Endothelial cell (in vitro differentiated cells): ENCODE data around the gene ACOXL. TPM values are rescaled to one million over a fixed set of nuclear protein-coding genes. Genes with fewer than 3 reads are reported as not detected.

ENCODE experiments used
- DNase-seq: peaks from one replicate; pipeline ENCODE4 v3.0.0; 2021; ENCODE audit warnings: low spot score
- H3K27ac Mint-ChIP-seq: one replicate; pipeline ENCODE4 v1.8.0; 2021; ENCODE audit warnings: mixed read lengths, inconsistent platforms; ENCODE audit not compliant: unreplicated experiment
- H3K27me3 Mint-ChIP-seq: one replicate; pipeline ENCODE4 v1.8.0; 2021; ENCODE audit warnings: mild to moderate bottlenecking, moderate library complexity, mixed read lengths, inconsistent platforms; ENCODE audit not compliant: unreplicated experiment
- H3K36me3 Mint-ChIP-seq: one replicate; pipeline ENCODE4 v1.8.0; 2021; ENCODE audit warnings: mild to moderate bottlenecking, low read depth, mixed read lengths, inconsistent platforms; ENCODE audit not compliant: unreplicated experiment
- H3K4me1 Mint-ChIP-seq: one replicate; pipeline ENCODE4 v1.8.0; 2021; ENCODE audit warnings: mild to moderate bottlenecking, mixed read lengths, inconsistent platforms; ENCODE audit not compliant: unreplicated experiment
- H3K4me3 Mint-ChIP-seq: one replicate; pipeline ENCODE4 v1.8.0; 2021; ENCODE audit warnings: mild to moderate bottlenecking, mixed read lengths, inconsistent platforms; ENCODE audit not compliant: unreplicated experiment
- H3K9me3 Mint-ChIP-seq: one replicate; pipeline ENCODE4 v1.8.0; 2021; ENCODE audit warnings: mixed read lengths, inconsistent platforms; ENCODE audit not compliant: unreplicated experiment
- CTCF ChIP-seq: fragments of 200-600 bp; sonication (generic); IDR thresholded peaks from one replicate; pipeline ENCODE4 v1.5.0; 2021; ENCODE audit warnings: antibody characterized with exemption; ENCODE audit not compliant: unreplicated experiment
- total RNA-seq: library from RNA; stranded (reverse); fragmentation: NEBNext Ultra II Directional; extraction: Animal tissue kit (Norgen Biotek cat#: 25700); gene quantifications from one replicate; pipeline ENCODE4 v1.2.1, GENCODE V29; 2021; ENCODE audit not compliant: unreplicated experiment

ACOXL gene
- total RNA-seq, 1 donor from 2014 or later = 0.44 TPM

GRCh38 chr2:110998311-110998710, 265.9 kb downstream of the ACOXL start:
- no peaks in the 10 kb centered on the region for H3K4me1 Mint-ChIP-seq
- H3K36me3 Mint-ChIP-seq = no peaks in the 10 kb centered on the region
- H3K27ac Mint-ChIP-seq = no peak overlapping the region
- no peak overlapping the region for H3K4me3 Mint-ChIP-seq
- no peaks in the 10 kb centered on the region for H3K27me3 Mint-ChIP-seq
- DNase-seq = no peak
- H3K9me3 Mint-ChIP-seq = no peaks in the 10 kb centered on the region
- no peak for TF ChIP-seq CTCF

- Mint-ChIP-seq H3K4me1 (no peaks in the 10 kb centered on the region), H3K27me3 (no peaks in the 10 kb centered on the region), H3K36me3 (no peaks in the 10 kb centered on the region), H3K27ac (no peak overlapping the region), H3K9me3 (no peaks in the 10 kb centered on the region), H3K4me3 (no peak overlapping the region)
- DNase-seq = no peak
- TF ChIP-seq CTCF = no peak
These were observed 267.3 kb downstream of the ACOXL start for GRCh38 chr2:110999626-111000025.

GRCh38 chr2:111005307-111005706, 272.9 kb downstream of the ACOXL start:
- H3K36me3 Mint-ChIP-seq = no peaks in the 10 kb centered on the region
- TF ChIP-seq CTCF = no peak
- H3K4me1 Mint-ChIP-seq = peaks cover 4% of the 10 kb centered on the region
- H3K4me3 Mint-ChIP-seq = no peak overlapping the region
- H3K9me3 Mint-ChIP-seq = no peaks in the 10 kb centered on the region
- no peaks in the 10 kb centered on the region for H3K27me3 Mint-ChIP-seq
- no peak for DNase-seq
- no peak overlapping the region for H3K27ac Mint-ChIP-seq

DNA sequence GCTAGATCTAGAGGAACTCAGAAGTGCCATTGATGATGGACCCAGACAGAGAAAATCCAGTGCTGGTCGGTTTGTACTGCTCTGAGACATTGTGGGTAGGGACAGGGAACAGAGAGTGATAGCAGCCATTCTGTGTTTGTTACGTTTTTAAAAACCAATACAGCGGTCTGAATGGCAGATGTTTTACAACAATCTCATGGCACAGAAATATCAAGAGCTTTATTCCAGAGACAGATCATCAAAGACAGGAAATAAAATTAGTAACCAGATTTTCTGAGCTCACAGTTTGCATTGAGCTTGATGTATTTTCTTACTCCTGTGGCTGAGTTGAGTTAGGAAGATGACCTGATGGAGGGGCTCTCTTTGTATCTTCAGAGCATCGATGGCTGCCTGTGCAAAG, 273.4 kb downstream of the ACOXL start:
- Mint-ChIP-seq H3K27ac (no peak overlapping the region), H3K36me3 (no peaks in the 10 kb centered on the region), H3K4me3 (no peak overlapping the region), H3K27me3 (no peaks in the 10 kb centered on the region), H3K4me1 (peaks cover 4% of the 10 kb centered on the region), H3K9me3 (no peaks in the 10 kb centered on the region)
- TF ChIP-seq CTCF = no peak
- DNase-seq = no peak

- no peak overlapping the region for H3K27ac Mint-ChIP-seq
- peaks cover 4% of the 10 kb centered on the region for H3K4me1 Mint-ChIP-seq
- no peak for DNase-seq
- no peaks in the 10 kb centered on the region for H3K9me3 Mint-ChIP-seq
- H3K4me3 Mint-ChIP-seq = no peak overlapping the region
- no peak for TF ChIP-seq CTCF
- no peaks in the 10 kb centered on the region for H3K36me3 Mint-ChIP-seq
- H3K27me3 Mint-ChIP-seq = no peaks in the 10 kb centered on the region
These were observed 275.6 kb downstream of the ACOXL start for GRCh38 chr2:111007757-111008688.
